GM23338 (cell line): ENCODE results near the gene COP1.

Source experiments
- CREB1 ChIP-seq: fragments of 250-450 bp; sonication (Bioruptor Pico); IDR thresholded peaks from 2 replicates; pipeline ENCODE4 v1.5.0; 2020; ENCODE audit warnings: low read depth, mild to moderate bottlenecking, moderate library complexity
- CTCF ChIP-seq, 2 experiments: fragments of 200-600 bp in 1 of 2; sonication (generic) in 1 of 2; conservative IDR thresholded peaks; 2 replicates each; pipeline versions ENCODE4 v1.5.1 to v1.6.1; 2016 to 2017; ENCODE audit warnings: antibody characterized with exemption in 2 of 2, low read depth in 2 of 2, mild to moderate bottlenecking in 2 of 2, moderate library complexity in 1 of 2
- EZH2 ChIP-seq: fragments of 200-600 bp; sonication (generic); IDR thresholded peaks from one replicate; pipeline ENCODE4 v1.8.0; 2017; ENCODE audit warnings: antibody characterized with exemption, mild to moderate bottlenecking, low read depth; ENCODE audit not compliant: unreplicated experiment
- EZH2phosphoT487 ChIP-seq: fragments of 200-600 bp; sonication (generic); IDR thresholded peaks from one replicate; pipeline ENCODE4 v1.8.1; 2018; ENCODE audit warnings: antibody characterized with exemption; ENCODE audit not compliant: unreplicated experiment
- JUNB ChIP-seq: IDR thresholded peaks from one replicate; pipeline ENCODE4 v1.6.1; 2016; ENCODE audit warnings: antibody characterized with exemption; ENCODE audit not compliant: unreplicated experiment
- NANOG ChIP-seq: IDR thresholded peaks from 2 replicates; pipeline ENCODE4 v1.6.1; 2016; ENCODE audit warnings: antibody characterized with exemption, borderline replicate concordance
- POLR2AphosphoS5 ChIP-seq: IDR thresholded peaks from 2 replicates; pipeline ENCODE4 v1.6.1; 2016; ENCODE audit warnings: antibody characterized with exemption, low read depth
- REST ChIP-seq: IDR thresholded peaks from one replicate; pipeline ENCODE4 v1.6.1; 2018; ENCODE audit warnings: antibody characterized with exemption; ENCODE audit not compliant: unreplicated experiment
- ZNF114 ChIP-seq: fragments of 250-450 bp; sonication (Bioruptor Pico); IDR thresholded peaks from 2 replicates; pipeline ENCODE4 v1.5.0; 2020; ENCODE audit warnings: mild to moderate bottlenecking, moderate library complexity
- ZNF331 ChIP-seq: fragments of 250-450 bp; sonication (Bioruptor Pico); IDR thresholded peaks from 2 replicates; pipeline ENCODE4 v1.5.0; 2020; ENCODE audit warnings: low read depth, mild to moderate bottlenecking, moderate library complexity
- ZNF462 ChIP-seq: fragments of 250-450 bp; sonication (Bioruptor Pico); IDR thresholded peaks from 2 replicates; pipeline ENCODE4 v1.5.0; 2020; ENCODE audit warnings: mild to moderate bottlenecking, moderate library complexity

- TF ChIP-seq CTCF (conservative IDR thresholded peaks at IDR 0.05; ENCODE audit: low read depth in 2 of 2), result no peak
- TF ChIP-seq REST, result no peak
- TF ChIP-seq EZH2phosphoT487, result no peak
- TF ChIP-seq EZH2, result no peak
- no peak for TF ChIP-seq ZNF462
- no peak for TF ChIP-seq CREB1 (CRISPR knock-in tag)
- TF ChIP-seq ZNF331 (CRISPR knock-in tag), result no peak
- no peak for TF ChIP-seq POLR2AphosphoS5
- TF ChIP-seq NANOG, result no peak
- no peak for TF ChIP-seq JUNB
- TF ChIP-seq ZNF114, result no peak
These were observed 265.9 kb downstream of the COP1 start for GRCh38 chr1:175941164-175941563.
